C4-2B (cell line): Measurements from ENCODE around the gene FHIT.

Experiments used
- H3K27ac ChIP-seq: fragments of 450-650 bp; 2 replicates; pipeline ENCODE4 v1.5.1; 2017
- CTCF ChIP-seq: fragments of 450-650 bp; conservative IDR thresholded peaks from 2 replicates; pipeline ENCODE4 v1.5.1; 2017; ENCODE audit warnings: mild to moderate bottlenecking
- ZFX ChIP-seq: fragments of 450-650 bp; IDR thresholded peaks from 2 replicates; pipeline ENCODE4 v1.6.1; 2017

FHIT gene

GRCh38 chr3:59980576-59980975, 1270.7 kb downstream of the FHIT start:
- H3K27ac ChIP-seq: no peak overlapping the region

GRCh38 chr3:59979542-59979941, 1271.7 kb downstream of the FHIT start:
- TF ChIP-seq CTCF: no peak
- no peak for TF ChIP-seq ZFX

More at GRCh38 chr3:59980576-59980975, 1270.7 kb downstream of the FHIT start:
- TF ChIP-seq CTCF (no peak), ZFX (no peak)

GRCh38 chr3:59978979-59979378, 1272.3 kb downstream of the FHIT start:
- no peak for TF ChIP-seq CTCF
- no peak for TF ChIP-seq ZFX

More at GRCh38 chr3:59979542-59979941, 1271.7 kb downstream of the FHIT start:
- no peak overlapping the region for H3K27ac ChIP-seq

GRCh38 chr3:59970796-59971195, 1280.5 kb downstream of the FHIT start:
- H3K27ac ChIP-seq: no peak overlapping the region

More at GRCh38 chr3:59978979-59979378, 1272.3 kb downstream of the FHIT start:
- no peak overlapping the region for H3K27ac ChIP-seq

GRCh38 chr3:59970376-59970775, 1280.9 kb downstream of the FHIT start:
- TF ChIP-seq CTCF (no peak), ZFX (no peak)
- H3K27ac ChIP-seq: no peak overlapping the region

More at GRCh38 chr3:59970796-59971195, 1280.5 kb downstream of the FHIT start:
- TF ChIP-seq ZFX: no peak
- TF ChIP-seq CTCF: no peak

- TF ChIP-seq ZFX (no peak), CTCF (peak; percentile 17)
- no peak overlapping the region for H3K27ac ChIP-seq
These were observed 1282.7 kb downstream of the FHIT start for GRCh38 chr3:59968513-59969045.

- H3K27ac ChIP-seq: no peak overlapping the region
- TF ChIP-seq CTCF (no peak), ZFX (no peak)
These were observed 1287.6 kb downstream of the FHIT start for GRCh38 chr3:59963676-59964075.
